HCT116 (cell line): ENCODE data around the gene CACNB2. TPM values are rescaled to one million over a fixed set of nuclear protein-coding genes. Genes with fewer than 3 reads are reported as not detected.

ENCODE experiments used
- ATAC-seq: fragments of 200-7000 bp; cut with Tn5 transposase; 2 replicates; pipeline ENCODE4 v1.9.1; 2020; ENCODE audit warnings: mild to moderate bottlenecking, moderate library complexity
- BruUV-seq: library from RNA; stranded (reverse); fragments of 400-500 nt; replicated peaks from 2 replicates; lab custom pipeline; 2021; lab: Mats Ljungman, UMichigan
- CTCF ChIA-PET: fragments of 300-600 bp; sonication (Branson Sonifier 250); formaldehyde crosslinking; loops from one replicate; lab custom pipeline; 2021; ENCODE audit warnings: antibody characterized with exemption; lab: Charles Lee
- POLR2A ChIA-PET: fragments of 300-600, 350-600 bp; sonication (Branson Sonifier 250); formaldehyde crosslinking; loops from one replicate; lab custom pipeline; 2021; ENCODE audit warnings: antibody characterized with exemption; lab: Charles Lee
- RAD21 ChIA-PET, 2 experiments: fragments of 300-600 bp; sonication (Branson Sonifier 250); formaldehyde crosslinking; loops; one replicate each; lab custom pipeline; 2023; ENCODE audit warnings: low total read pairs in 2 of 2; ENCODE audit not compliant: uncharacterized antibody in 2 of 2, unreplicated experiment in 2 of 2, low non-redundant PET in 1 of 2; lab: Charles Lee
- DNase-seq: peaks from one replicate; pipeline ENCODE4 v3.0.0-alpha.2; 2010; ENCODE audit warnings: low read depth, low spot score
- H2AFZ ChIP-seq: fragments of 200-600 bp; shearing (Covaris generic), sonication (generic); 2 replicates; pipeline ENCODE4 v1.6.1; 2017; ENCODE audit warnings: low read depth, mixed run types, mixed read lengths, antibody characterized with exemption, low read length; ENCODE audit not compliant: poor library complexity, severe bottlenecking
- H3K27ac ChIP-seq: 2 replicates; pipeline ENCODE4 v1.5.1; 2012; ENCODE audit warnings: low read depth, low read length
- H3K27me3 ChIP-seq: fragments of 200-600 bp; sonication (generic); 2 replicates; pipeline ENCODE4 v1.6.1; 2016; ENCODE audit warnings: mixed run types, low read length, mixed read lengths; ENCODE audit not compliant: insufficient read depth
- H3K36me3 ChIP-seq, 2 experiments: fragments of 200-500 bp in 1 of 2; fragments of 200-600 bp in 1 of 2; sonication (Bioruptor generic) in 1 of 2; sonication (generic) in 1 of 2; 2 replicates each; pipeline versions ENCODE4 v1.5.1 to v1.6.1; 2014 to 2016; ENCODE audit warnings: low read length in 2 of 2, inconsistent platforms in 1 of 2, mixed read lengths in 1 of 2, mixed run types in 1 of 2; ENCODE audit not compliant: insufficient read depth in 2 of 2, control insufficient read depth in 1 of 2
- H3K4me1 ChIP-seq, 2 experiments: fragments of 200-600 bp in 1 of 2; sonication (generic) in 1 of 2; 2 replicates each; pipeline versions ENCODE4 v1.5.1 to v1.6.1; 2012 to 2017; ENCODE audit warnings: low read length in 2 of 2, inconsistent platforms in 1 of 2, mild to moderate bottlenecking in 1 of 2, mixed read lengths in 1 of 2, mixed run types in 1 of 2, moderate library complexity in 1 of 2; ENCODE audit not compliant: insufficient read depth in 2 of 2, control insufficient read depth in 1 of 2
- H3K4me2 ChIP-seq: fragments of 200-600 bp; sonication (generic); 2 replicates; pipeline ENCODE4 v1.6.1; 2017; ENCODE audit warnings: mixed run types, low read length, mixed read lengths
- H3K4me3 ChIP-seq, 2 experiments: fragments of 200-600 bp in 1 of 2; sonication (generic) in 1 of 2; replicated peaks in 1 of 2; 2 replicates each; pipeline ENCODE4 v1.5.1; 2011 to 2016; ENCODE audit warnings: low read length in 2 of 2, control low read depth in 1 of 2, low read depth in 1 of 2, mild to moderate bottlenecking in 1 of 2, mixed read lengths in 1 of 2, mixed run types in 1 of 2
- H3K79me2 ChIP-seq: fragments of 200-600 bp; sonication (generic); 2 replicates; pipeline ENCODE4 v1.6.1; 2017; ENCODE audit warnings: mild to moderate bottlenecking, mixed run types, low read length, moderate library complexity, mixed read lengths; ENCODE audit not compliant: insufficient read depth
- H3K9ac ChIP-seq: fragments of 200-600 bp; sonication (generic); 2 replicates; pipeline ENCODE4 v1.6.1; 2016; ENCODE audit warnings: low read length, mixed read lengths
- H3K9me2 ChIP-seq: fragments of 200-600 bp; sonication (generic), shearing (Covaris generic); 2 replicates; pipeline ENCODE4 v1.6.1; 2017; ENCODE audit warnings: mixed run types, mild to moderate bottlenecking, moderate library complexity; ENCODE audit not compliant: insufficient read depth
- H3K9me3 ChIP-seq, 2 experiments: fragments of 200-500 bp in 1 of 2; fragments of 200-600 bp in 1 of 2; sonication (Bioruptor generic) in 1 of 2; sonication (generic) in 1 of 2; 2 replicates each; pipeline ENCODE4 v1.6.1; 2014 to 2017; ENCODE audit warnings: low read length in 2 of 2, mixed read lengths in 2 of 2, inconsistent platforms in 1 of 2, low read depth in 1 of 2, mild to moderate bottlenecking in 1 of 2, mixed run types in 1 of 2, moderate library complexity in 1 of 2; ENCODE audit not compliant: control insufficient read depth in 1 of 2, insufficient read depth in 1 of 2
- H4K20me1 ChIP-seq: fragments of 200-600 bp; sonication (generic), shearing (Covaris generic); 2 replicates; pipeline ENCODE4 v1.6.1; 2017; ENCODE audit warnings: mixed run types, mild to moderate bottlenecking, moderate library complexity; ENCODE audit not compliant: insufficient read depth
- CEBPB ChIP-seq: IDR thresholded peaks from 2 replicates; pipeline ENCODE4 v1.6.1; 2012; ENCODE audit warnings: low read depth
- EGR1 ChIP-seq: IDR thresholded peaks from 2 replicates; pipeline ENCODE4 v1.6.1; 2012; ENCODE audit warnings: low read depth
- ELF1 ChIP-seq: IDR thresholded peaks from 2 replicates; pipeline ENCODE4 v1.6.1; 2012; ENCODE audit warnings: low read depth, borderline replicate concordance
- EZH2phosphoT487 ChIP-seq: fragments of 200-600 bp; IDR thresholded peaks from 2 replicates; pipeline ENCODE4 v1.6.1; 2018; ENCODE audit warnings: antibody characterized with exemption, borderline replicate concordance
- FOSL1 ChIP-seq: IDR thresholded peaks from 2 replicates; pipeline ENCODE4 v1.6.1; 2012; ENCODE audit warnings: low read depth
- JUND ChIP-seq: IDR thresholded peaks from 2 replicates; pipeline ENCODE4 v1.6.1; 2012
- POLR2A ChIP-seq: IDR thresholded peaks from 2 replicates; pipeline ENCODE4 v1.7.0; 2011; ENCODE audit warnings: borderline replicate concordance; ENCODE audit not compliant: insufficient read depth, insufficient read length; ENCODE audit errors: extremely low read depth
- POLR2AphosphoS5 ChIP-seq: IDR thresholded peaks from 2 replicates; pipeline ENCODE4 v1.6.1; 2011; ENCODE audit warnings: mild to moderate bottlenecking, low read depth, low read length, moderate library complexity
- RAD21 ChIP-seq: IDR thresholded peaks from 2 replicates; pipeline ENCODE4 v1.6.1; 2012; ENCODE audit warnings: low read depth, mild to moderate bottlenecking
- SIN3A ChIP-seq: IDR thresholded peaks from 2 replicates; pipeline ENCODE4 v1.6.1; 2012; ENCODE audit warnings: low read depth
- SP1 ChIP-seq: IDR thresholded peaks from 2 replicates; pipeline ENCODE4 v1.6.1; 2012; ENCODE audit warnings: low read depth
- TCF7L2 ChIP-seq: IDR thresholded peaks from 2 replicates; pipeline ENCODE4 v1.7.0; 2011; ENCODE audit warnings: borderline replicate concordance, inconsistent platforms; ENCODE audit not compliant: insufficient read depth, insufficient read length; ENCODE audit errors: extremely low read depth
- YY1 ChIP-seq: IDR thresholded peaks from 2 replicates; pipeline ENCODE4 v1.6.1; 2011; ENCODE audit warnings: low read length, low read depth, moderate library complexity, mild to moderate bottlenecking; ENCODE audit not compliant: insufficient replicate concordance; ENCODE audit errors: extremely low read depth
- ZFX ChIP-seq: fragments of 450-650 bp; IDR thresholded peaks from 2 replicates; pipeline ENCODE4 v1.6.1; 2017
- ZNF274 ChIP-seq: fragments of 200-500 bp; sonication (Bioruptor generic); IDR thresholded peaks from 2 replicates; pipeline ENCODE4 v1.6.1; 2014; ENCODE audit warnings: mild to moderate bottlenecking, low read depth, low read length, inconsistent platforms
- intact Hi-C: fragments of 100-400 bp; cut with micrococcal nuclease; formaldehyde crosslinking; loops from 2 replicates; pipeline ENCODE4 v1.10.0; 2022
- total RNA-seq: library from RNA; stranded (reverse); gene quantifications from one replicate; pipeline ENCODE4 v1.2.1, GENCODE V29; 2021; ENCODE audit not compliant: unreplicated experiment
- TF ChIP-seq, protein P1 (sequence below): IDR thresholded peaks from 2 replicates; pipeline ENCODE4 v1.6.1; 2012
- TF ChIP-seq, protein P2 (sequence below), 3 experiments: fragments of 200-600 bp in 1 of 3; sonication (generic) in 1 of 3; IDR thresholded peaks in 2 of 3; conservative IDR thresholded peaks in 1 of 3; 2 replicates each; pipeline ENCODE4 v1.5.1; 2012 to 2017; ENCODE audit warnings: low read depth in 2 of 3, low read length in 2 of 3, antibody characterized with exemption in 1 of 3, borderline replicate concordance in 1 of 3, control low read depth in 1 of 3, mild to moderate bottlenecking in 1 of 3, mixed read lengths in 1 of 3, mixed run types in 1 of 3, moderate library complexity in 1 of 3; ENCODE audit not compliant: insufficient read depth in 1 of 3
- TF ChIP-seq, protein P3 (sequence below): IDR thresholded peaks from 2 replicates; pipeline ENCODE4 v1.6.1; 2012

CACNB2 gene
- total RNA-seq, 1 experiment from 2014 or later: 0.71 TPM

DNA sequence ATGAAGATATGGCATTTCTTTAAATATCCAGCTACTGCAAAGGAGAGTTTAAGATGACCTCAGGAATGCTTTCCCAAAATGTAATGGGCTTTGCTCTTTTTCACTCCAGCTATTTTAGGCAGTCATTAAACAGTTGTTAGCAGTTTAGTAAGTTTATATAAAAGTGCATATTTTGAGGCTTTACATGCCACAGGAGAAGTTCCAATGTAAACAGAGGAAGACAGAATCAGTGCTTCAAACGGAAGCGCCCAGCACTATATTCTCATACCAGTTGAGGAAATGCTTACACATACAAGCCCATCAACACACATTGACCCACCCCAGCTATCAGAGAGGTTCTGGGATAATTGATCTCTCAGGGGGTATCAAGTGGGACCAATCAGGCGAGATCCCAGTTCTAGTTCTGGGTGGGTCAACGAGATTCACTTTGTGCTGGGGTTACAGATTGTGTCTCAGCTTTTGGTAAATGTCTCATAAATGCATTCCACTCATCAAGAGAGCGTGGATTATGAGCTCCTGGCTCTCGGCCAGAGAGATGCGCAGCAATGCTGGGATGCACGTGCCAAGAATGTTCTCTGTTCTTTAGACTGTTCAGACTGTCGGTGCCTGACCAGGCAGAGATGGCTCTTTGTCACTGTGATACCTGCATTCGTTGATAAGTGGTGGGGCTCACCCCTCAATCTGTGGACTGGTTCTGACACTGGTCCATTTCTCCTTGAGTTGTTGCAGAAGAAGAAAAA, 55.0 kb downstream of the CACNB2 start:
- Histone ChIP-seq H3K4me1 (no peaks in the 10 kb centered on the region), H3K9me3 (no peaks in the 10 kb centered on the region), H3K79me2 (no peaks in the 10 kb centered on the region), H4K20me1 (no peaks in the 10 kb centered on the region), H3K4me3 (no peak overlapping the region), H3K4me2 (no peak overlapping the region), H3K36me3 (no peaks in the 10 kb centered on the region), H3K27ac (no peak overlapping the region), H2AFZ (no peak overlapping the region), H3K9me2 (no peaks in the 10 kb centered on the region), H3K27me3 (peaks cover 4% of the 10 kb centered on the region; the same call in 1 of the 2 replicates), H3K9ac (no peak overlapping the region)
- no peak for ATAC-seq
- no TSS peak for BruUV-seq
- no peak for DNase-seq
- CTCF ChIA-PET: interaction anchor here (2.2 kb wide), 1 partner anchor 21 kb away, joined by 5 read pairs; no protein-coding TSS in a partner anchor
- TF ChIP-seq JUND (no peak), YY1 (no peak), TCF7L2 (no peak), EZH2phosphoT487 (no peak), POLR2AphosphoS5 (no peak), ELF1 (no peak), SP1 (no peak), ZNF274 (no peak), CEBPB (no peak), SIN3A (no peak), EGR1 (no peak), ZFX (no peak), FOSL1 (no peak), POLR2A (no peak), RAD21 (no peak)
- TF ChIP-seq, protein P1, sequence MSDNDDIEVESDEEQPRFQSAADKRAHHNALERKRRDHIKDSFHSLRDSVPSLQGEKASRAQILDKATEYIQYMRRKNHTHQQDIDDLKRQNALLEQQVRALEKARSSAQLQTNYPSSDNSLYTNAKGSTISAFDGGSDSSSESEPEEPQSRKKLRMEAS: no peak
- TF ChIP-seq, protein P2, sequence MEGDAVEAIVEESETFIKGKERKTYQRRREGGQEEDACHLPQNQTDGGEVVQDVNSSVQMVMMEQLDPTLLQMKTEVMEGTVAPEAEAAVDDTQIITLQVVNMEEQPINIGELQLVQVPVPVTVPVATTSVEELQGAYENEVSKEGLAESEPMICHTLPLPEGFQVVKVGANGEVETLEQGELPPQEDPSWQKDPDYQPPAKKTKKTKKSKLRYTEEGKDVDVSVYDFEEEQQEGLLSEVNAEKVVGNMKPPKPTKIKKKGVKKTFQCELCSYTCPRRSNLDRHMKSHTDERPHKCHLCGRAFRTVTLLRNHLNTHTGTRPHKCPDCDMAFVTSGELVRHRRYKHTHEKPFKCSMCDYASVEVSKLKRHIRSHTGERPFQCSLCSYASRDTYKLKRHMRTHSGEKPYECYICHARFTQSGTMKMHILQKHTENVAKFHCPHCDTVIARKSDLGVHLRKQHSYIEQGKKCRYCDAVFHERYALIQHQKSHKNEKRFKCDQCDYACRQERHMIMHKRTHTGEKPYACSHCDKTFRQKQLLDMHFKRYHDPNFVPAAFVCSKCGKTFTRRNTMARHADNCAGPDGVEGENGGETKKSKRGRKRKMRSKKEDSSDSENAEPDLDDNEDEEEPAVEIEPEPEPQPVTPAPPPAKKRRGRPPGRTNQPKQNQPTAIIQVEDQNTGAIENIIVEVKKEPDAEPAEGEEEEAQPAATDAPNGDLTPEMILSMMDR (IDR thresholded peaks at IDR 0.05 in 2 of 3, conservative IDR thresholded peaks at IDR 0.05 in 1 of 3; ENCODE audit: borderline replicate concordance in 1 of 3, insufficient read depth in 1 of 3, low read depth in 2 of 3, low read length in 2 of 3): no peak
- TF ChIP-seq, protein P3, sequence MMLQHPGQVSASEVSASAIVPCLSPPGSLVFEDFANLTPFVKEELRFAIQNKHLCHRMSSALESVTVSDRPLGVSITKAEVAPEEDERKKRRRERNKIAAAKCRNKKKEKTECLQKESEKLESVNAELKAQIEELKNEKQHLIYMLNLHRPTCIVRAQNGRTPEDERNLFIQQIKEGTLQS: no peak
- RAD21 ChIA-PET: no interaction called here
- POLR2A ChIA-PET: interaction anchor here (0.6 kb wide), 1 partner anchor 314 kb away, joined by 3 read pairs; no protein-coding TSS in a partner anchor
- intact Hi-C loops: no loop called here
